BJ (cell line): Measurements from ENCODE around the gene TMEM255B. TPM values are rescaled to one million over a fixed set of nuclear protein-coding genes. Genes with fewer than 3 reads are reported as not detected.

Experiments
- CTCF ChIA-PET: fragments of 350-600 bp; formaldehyde crosslinking; extraction: SDS; loops from one replicate; lab custom pipeline; 2021; ENCODE audit warnings: antibody characterized with exemption, inconsistent platforms; lab: Yijun Ruan, JAX
- POLR2A ChIA-PET: fragments of 300-600 bp; sonication (Branson Sonifier 250); formaldehyde crosslinking; extraction: SDS; loops from one replicate; lab custom pipeline; 2021; ENCODE audit warnings: antibody characterized with exemption; lab: Charles Lee
- DNase-seq: peaks from one replicate; pipeline ENCODE4 v3.0.0-alpha.2; 2011; ENCODE audit warnings: low read depth
- H3K27me3 ChIP-seq: 2 replicates; pipeline ENCODE4 v1.6.0; 2011; ENCODE audit warnings: low read length; ENCODE audit not compliant: control insufficient read depth, insufficient read depth
- H3K36me3 ChIP-seq: 2 replicates; pipeline ENCODE4 v1.5.1; 2011; ENCODE audit warnings: low read length; ENCODE audit not compliant: control insufficient read depth, insufficient read depth
- H3K4me3 ChIP-seq: 2 replicates; pipeline ENCODE4 v1.5.1; 2011; ENCODE audit warnings: low read depth, mild to moderate bottlenecking, control low read depth, low read length
- polyA plus RNA-seq: library from polyadenylated mRNA; depleted of rRNA; stranded (reverse); fragments of >200 nt; gene quantifications from 2 replicates; pipeline ENCODE4 v1.2.3, GENCODE V29; 2011
- TF ChIP-seq, protein P1 (sequence below): IDR thresholded peaks from 2 replicates; pipeline ENCODE4 v1.5.1; 2011; ENCODE audit warnings: low read depth, mild to moderate bottlenecking, control low read depth, inconsistent platforms, low read length, moderate library complexity; ENCODE audit not compliant: insufficient read depth

The TMEM255B gene
- polyA plus RNA-seq, 1 experiment: 1.9 TPM

DNA sequence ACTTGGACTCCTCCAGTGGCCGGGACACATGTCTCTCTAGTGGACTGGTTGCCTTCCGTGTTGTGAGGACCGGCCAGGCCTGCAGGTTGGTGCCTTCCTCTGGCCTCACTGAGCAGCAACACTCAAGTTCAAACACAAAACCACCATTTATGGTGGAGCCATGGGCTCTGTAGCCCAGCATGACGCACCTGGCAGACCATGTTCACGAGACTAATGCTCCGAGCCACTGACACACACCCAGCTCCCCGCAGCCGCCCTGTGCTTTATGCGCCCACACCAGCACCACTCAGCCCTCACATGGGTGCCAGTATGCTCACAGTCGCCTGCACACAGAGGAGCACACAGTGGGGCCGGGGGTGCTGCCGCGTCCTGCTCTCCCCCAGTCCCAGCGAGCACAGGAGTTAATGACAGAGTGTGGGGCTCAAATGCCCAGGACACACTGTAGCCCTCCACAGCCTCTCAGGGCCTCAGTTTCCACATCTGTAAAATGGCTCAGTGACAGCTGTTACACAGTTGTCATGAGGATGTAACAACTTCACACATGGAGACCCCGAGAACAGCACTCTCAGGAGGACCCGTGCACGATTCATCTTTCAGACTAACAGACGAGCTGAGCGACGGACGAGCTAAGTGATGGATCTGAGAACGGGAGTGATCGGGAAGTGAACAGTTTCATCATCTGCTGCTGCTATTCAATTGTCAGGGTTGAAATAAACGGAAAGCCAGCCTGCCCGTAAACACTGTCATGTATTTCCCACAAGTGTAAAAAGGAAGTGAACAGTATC is 97.1 kb downstream of the TMEM255B start:
- Histone ChIP-seq H3K27me3 (no peaks in the 10 kb centered on the region), H3K36me3 (peaks cover 20% of the 10 kb centered on the region), H3K4me3 (no peak overlapping the region)
- TF ChIP-seq, protein P1, sequence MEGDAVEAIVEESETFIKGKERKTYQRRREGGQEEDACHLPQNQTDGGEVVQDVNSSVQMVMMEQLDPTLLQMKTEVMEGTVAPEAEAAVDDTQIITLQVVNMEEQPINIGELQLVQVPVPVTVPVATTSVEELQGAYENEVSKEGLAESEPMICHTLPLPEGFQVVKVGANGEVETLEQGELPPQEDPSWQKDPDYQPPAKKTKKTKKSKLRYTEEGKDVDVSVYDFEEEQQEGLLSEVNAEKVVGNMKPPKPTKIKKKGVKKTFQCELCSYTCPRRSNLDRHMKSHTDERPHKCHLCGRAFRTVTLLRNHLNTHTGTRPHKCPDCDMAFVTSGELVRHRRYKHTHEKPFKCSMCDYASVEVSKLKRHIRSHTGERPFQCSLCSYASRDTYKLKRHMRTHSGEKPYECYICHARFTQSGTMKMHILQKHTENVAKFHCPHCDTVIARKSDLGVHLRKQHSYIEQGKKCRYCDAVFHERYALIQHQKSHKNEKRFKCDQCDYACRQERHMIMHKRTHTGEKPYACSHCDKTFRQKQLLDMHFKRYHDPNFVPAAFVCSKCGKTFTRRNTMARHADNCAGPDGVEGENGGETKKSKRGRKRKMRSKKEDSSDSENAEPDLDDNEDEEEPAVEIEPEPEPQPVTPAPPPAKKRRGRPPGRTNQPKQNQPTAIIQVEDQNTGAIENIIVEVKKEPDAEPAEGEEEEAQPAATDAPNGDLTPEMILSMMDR: no peak
- ChIA-PET CTCF (interaction anchor here (1.1 to 2.6 kb wide), 4 partner anchors 13 to 91 kb away, joined by 3 to 11 read pairs (median 3); no protein-coding TSS in a partner anchor), POLR2A (interaction anchor here (0.6 kb wide), 1 partner anchor 24 kb away, joined by 3 read pairs; no protein-coding TSS in a partner anchor)
- no peak for DNase-seq

- peaks cover 25% of the 10 kb centered on the region for H3K36me3 ChIP-seq
- TF ChIP-seq, protein P1: no peak
- DNase-seq: no peak
- POLR2A ChIA-PET: no interaction called here
- H3K4me3 ChIP-seq: no peak overlapping the region
- H3K27me3 ChIP-seq: no peaks in the 10 kb centered on the region
- CTCF ChIA-PET: interaction anchor here (1.7 kb wide), 1 partner anchor 91 kb away, joined by 3 read pairs; no protein-coding TSS in a partner anchor
Measured at GRCh38 chr13:113856716-113857065, 97.7 kb downstream of the TMEM255B start.

DNA sequence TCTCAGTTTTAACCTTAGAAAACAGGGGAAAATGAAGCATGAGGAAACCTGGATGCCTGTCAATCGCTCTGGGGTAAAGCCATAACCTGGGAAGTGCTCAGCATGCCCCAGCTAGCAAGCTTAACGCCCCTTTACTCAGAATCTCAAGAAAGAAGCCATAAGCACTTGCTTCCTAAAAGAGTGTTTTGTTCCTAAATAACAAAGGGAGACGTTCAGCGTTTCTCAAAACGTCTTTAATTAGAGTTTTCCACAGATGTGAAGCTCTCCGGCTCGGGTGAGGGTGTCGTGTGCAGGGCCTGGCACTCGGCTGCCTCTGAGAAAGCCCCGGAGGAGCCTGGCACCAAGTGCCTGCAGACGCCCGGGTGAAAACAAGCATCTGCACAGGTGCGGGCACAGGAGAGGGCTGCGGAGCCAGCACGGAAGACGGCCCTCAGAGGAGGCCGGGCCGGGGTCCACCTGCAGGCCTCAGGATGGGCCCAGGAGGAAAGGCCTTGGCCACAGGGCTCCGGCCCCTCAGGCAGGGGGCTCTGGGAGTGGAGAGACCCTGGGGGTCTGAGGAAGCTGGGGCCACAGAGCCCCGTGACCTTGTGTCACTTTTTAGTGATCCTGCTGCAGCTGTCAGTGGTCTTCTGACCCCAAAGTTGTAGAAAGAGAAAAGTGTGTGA is 98.6 kb downstream of the TMEM255B start:
- peaks cover 26% of the 10 kb centered on the region for H3K36me3 ChIP-seq
- no peaks in the 10 kb centered on the region for H3K27me3 ChIP-seq
- POLR2A ChIA-PET: no interaction called here
- CTCF ChIA-PET: interaction anchor here (1.7 kb wide), 1 partner anchor 90 kb away, joined by 3 read pairs; no protein-coding TSS in a partner anchor
- TF ChIP-seq, protein P1: no peak
- no peak for DNase-seq
- no peak overlapping the region for H3K4me3 ChIP-seq

DNA sequence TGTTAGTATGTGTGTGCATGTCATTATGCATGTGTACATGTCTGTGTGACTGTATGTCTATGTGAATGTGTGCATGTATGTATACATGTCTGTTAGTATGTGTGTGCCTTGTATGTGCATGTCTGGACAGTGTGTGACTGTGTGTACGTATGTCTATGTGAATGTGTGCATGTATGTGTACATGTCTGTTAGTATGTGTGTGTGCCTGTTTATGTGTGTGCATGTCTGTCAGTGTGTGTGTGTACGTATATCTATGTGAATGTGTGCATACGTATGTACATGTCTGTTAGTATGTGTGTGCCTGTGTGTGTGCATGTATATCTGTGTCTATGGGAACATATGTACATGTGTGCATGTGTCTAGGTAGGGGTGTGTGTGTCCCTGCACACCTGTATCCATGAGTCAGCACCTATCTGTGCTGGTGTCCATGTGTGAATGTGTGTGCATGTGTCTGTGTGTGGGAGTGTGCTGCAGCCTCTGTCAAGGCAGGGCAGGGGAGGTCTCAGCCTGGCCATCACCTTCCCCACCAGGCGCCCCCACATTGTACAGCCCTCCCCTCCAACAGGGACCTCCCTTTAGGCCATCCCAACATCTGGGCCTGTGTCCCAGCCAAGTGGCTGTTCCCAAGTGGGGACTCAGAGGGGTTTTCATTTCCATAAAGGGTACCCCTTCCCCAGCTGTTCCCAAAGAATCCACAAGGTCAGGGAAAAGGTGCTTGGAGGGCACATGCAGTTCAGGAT is 100.5 kb downstream of the TMEM255B start:
- no peak overlapping the region for H3K4me3 ChIP-seq
- no peak for DNase-seq
- peaks cover 24% of the 10 kb centered on the region for H3K36me3 ChIP-seq
- ChIA-PET POLR2A (no interaction called here), CTCF (no interaction called here)
- H3K27me3 ChIP-seq: no peaks in the 10 kb centered on the region
- TF ChIP-seq, protein P1: no peak

DNA sequence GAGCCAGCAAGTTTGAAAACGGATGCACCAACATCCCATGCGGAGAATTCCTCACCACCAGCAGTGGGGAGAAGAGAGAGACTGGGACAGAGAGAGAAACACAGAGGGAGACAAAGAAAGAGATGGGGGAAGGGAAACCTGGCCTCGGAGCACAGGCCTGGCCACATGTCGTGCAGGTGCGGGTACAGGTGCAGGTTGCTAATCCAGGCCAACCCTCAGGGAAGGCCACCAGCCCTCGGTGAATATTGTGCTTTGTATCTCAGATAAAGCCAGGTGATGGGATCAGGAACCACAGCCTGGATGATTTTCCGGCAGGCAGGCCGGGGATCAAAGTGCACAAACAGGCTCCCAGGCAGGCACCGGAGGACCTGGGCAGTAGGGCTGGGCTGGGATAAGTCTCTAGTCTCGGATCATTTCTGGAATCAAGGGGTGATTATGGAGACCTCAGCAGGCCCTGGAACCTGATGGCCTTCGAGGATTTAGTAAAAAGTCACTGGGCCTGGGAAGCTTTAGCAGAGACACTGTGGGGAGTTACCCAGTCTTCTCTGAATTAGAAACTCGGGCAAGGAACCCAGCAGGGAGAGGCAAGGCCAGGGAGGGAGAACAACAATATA is 101.1 kb downstream of the TMEM255B start:
- Histone ChIP-seq H3K4me3 (no peak overlapping the region), H3K36me3 (peaks cover 24% of the 10 kb centered on the region), H3K27me3 (no peaks in the 10 kb centered on the region)
- POLR2A ChIA-PET: no interaction called here
- CTCF ChIA-PET: no interaction called here
- no peak for DNase-seq
- TF ChIP-seq, protein P1: no peak
